22Rv1 (cell line): ENCODE measurements around the gene AHRR.
"Not testable (repeated sequence)": the region's sequence is repeated elsewhere in the genome, so short reads cannot be mapped to it uniquely, and the experiment has no call there.

Experiments used
- H3K27ac ChIP-seq: fragments of 450-650 bp; 2 replicates; pipeline ENCODE4 v1.5.1; 2017
- CTCF ChIP-seq: fragments of 450-650 bp; IDR thresholded peaks from 2 replicates; pipeline ENCODE4 v1.5.1; 2017; ENCODE audit warnings: mild to moderate bottlenecking
- ZFX ChIP-seq: fragments of 450-650 bp; IDR thresholded peaks from 2 replicates; pipeline ENCODE4 v1.6.1; 2017; ENCODE audit warnings: antibody characterized with exemption, borderline replicate concordance

The AHRR gene

GRCh38 chr5:471750-472058, 150.2 kb downstream of the AHRR start:
- H3K27ac ChIP-seq = peak overlapping the region; percentile 79
- TF ChIP-seq ZFX (no peak), CTCF (no peak)

GRCh38 chr5:472076-472655, 150.7 kb downstream of the AHRR start:
- no peak for TF ChIP-seq ZFX
- H3K27ac ChIP-seq = peak overlapping the region; percentile 79

GRCh38 chr5:472656-473550, 151.4 kb downstream of the AHRR start:
- H3K27ac ChIP-seq = peak overlapping the region; percentile 79
- TF ChIP-seq ZFX (no peak), CTCF (no peak)

- peak overlapping the region; percentile 41 for H3K27ac ChIP-seq
- TF ChIP-seq CTCF (no peak), ZFX (no peak)
Measured at GRCh38 chr5:473551-474192, 152.2 kb downstream of the AHRR start.

- H3K27ac ChIP-seq = not testable (repeated sequence)
Measured at GRCh38 chr5:474232-474839, 152.8 kb downstream of the AHRR start.

GRCh38 chr5:474840-475661, 153.5 kb downstream of the AHRR start:
- no peak overlapping the region for H3K27ac ChIP-seq
- no peak for TF ChIP-seq CTCF
- TF ChIP-seq ZFX = no peak

GRCh38 chr5:475704-476101, 154.2 kb downstream of the AHRR start:
- no peak for TF ChIP-seq ZFX
- no peak for TF ChIP-seq CTCF
- H3K27ac ChIP-seq = no peak overlapping the region
